Measurements from ENCODE around the gene SLC43A1.

The SLC43A1 gene

DNA sequence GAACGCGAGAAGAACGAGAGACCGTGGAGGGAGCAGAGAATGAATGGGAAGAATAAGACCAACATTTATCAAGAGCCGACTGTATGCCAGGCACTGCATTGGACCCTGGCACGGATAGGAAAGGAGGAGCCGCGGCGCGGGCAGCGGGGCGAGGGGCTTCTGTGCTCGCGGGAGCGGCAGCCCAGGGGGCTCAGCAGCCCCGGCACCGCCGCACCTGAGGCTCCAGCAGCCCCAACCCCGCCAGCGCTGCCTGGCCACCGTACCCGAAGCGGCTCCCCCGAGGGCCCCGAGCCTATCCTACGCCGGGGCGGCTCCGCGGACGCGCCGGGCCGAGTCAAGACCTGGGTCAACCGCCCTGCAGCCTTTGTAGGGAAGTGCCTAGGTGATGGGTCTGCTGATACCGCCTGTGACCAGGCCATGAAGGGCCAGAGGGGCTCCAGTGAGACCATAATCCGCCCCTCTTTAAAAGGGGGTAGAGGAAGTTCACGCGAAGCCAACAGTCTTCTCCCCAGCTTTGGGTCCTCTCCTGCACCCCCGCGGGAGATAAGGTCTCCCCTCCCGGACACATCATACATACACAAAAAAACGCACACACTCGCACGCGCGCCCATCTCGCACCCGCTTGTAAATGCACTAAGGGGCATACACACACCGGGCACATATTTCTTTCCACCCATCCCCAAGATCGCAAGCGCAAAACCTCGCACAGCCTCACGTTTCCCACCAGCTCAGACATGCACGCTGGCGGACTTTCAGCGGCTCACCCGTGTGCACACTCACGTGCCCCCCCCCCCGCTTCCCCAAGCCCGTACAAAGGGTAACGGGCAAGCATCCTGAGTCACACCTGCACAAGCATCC is 56.1 kb downstream of the SLC43A1 start:
- TF ChIP-seq SUZ12 (IDR thresholded peaks at IDR 0.05; ENCODE audit: extremely low read depth, insufficient read depth, insufficient read length) = no peak
- TF ChIP-seq ZNF274 (IDR thresholded peaks at IDR 0.05; ENCODE audit: low read depth, low read length) = no peak
- no peak for TF ChIP-seq YY1 (IDR thresholded peaks at IDR 0.05; ENCODE audit: insufficient read depth, insufficient read length)
- H3K4me3 ChIP-seq (ENCODE audit: insufficient read length, low read depth) = peak overlapping the region; percentile 75

DNA sequence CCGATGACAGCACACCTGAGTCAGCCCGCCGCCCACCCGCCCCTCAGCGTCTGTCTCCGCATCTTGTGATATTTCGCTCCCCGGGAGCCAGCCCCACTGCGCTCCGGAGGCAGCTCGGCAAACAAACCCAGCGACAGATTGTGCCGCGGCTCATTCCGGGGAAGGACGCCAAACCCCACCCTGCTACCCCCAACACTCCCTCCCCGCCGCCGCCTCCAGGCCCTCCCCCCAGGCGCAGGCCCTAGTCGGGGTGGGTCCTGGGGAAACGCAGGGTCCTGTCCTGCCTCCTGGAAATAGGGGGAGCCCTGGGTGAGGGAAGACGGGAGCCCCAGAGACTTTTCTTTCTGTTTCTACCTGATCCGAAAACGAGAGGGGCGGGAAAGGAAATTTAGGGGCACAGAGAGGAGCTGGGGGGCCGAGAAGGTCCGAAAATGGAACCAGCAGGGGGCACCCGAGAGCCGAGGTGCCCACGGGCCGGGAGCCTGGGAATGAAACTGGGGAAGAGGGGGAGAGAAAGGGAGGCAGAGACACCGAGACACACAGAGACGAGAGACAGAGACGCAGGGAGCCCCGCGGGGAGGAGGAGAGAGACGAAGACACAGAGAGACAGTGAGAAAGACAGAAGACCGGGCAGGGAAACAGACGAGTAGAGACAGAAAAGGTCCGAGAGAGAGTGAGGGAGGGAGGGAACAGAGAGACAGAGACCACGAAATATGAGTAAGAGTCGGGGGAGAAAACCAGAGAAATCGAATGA is 56.9 kb downstream of the SLC43A1 start:
- no peak for TF ChIP-seq ZNF274 (IDR thresholded peaks at IDR 0.05; ENCODE audit: low read depth, low read length)
- no peak for TF ChIP-seq SUZ12 (IDR thresholded peaks at IDR 0.05; ENCODE audit: extremely low read depth, insufficient read depth, insufficient read length)
- TF ChIP-seq YY1 (IDR thresholded peaks at IDR 0.05; ENCODE audit: insufficient read depth, insufficient read length) = no peak
- no peaks in the 10 kb centered on the region for H3K9me3 ChIP-seq (ENCODE audit: insufficient read depth, low read length)
- H3K36me3 ChIP-seq (ENCODE audit: insufficient read depth, insufficient read length, low read length) = no peaks in the 10 kb centered on the region
- H3K4me1 ChIP-seq (ENCODE audit: insufficient read depth, insufficient read length) = peaks cover 25% of the 10 kb centered on the region
- H3K4me3 ChIP-seq (ENCODE audit: insufficient read length, low read depth) = peak overlapping the region; percentile 75
- H3K9ac ChIP-seq (ENCODE audit: insufficient read length, low read depth) = peak overlapping the region; percentile 61
- DNase-seq (ENCODE audit: low read depth, low spot score) = no peak
- peaks cover 56% of the 10 kb centered on the region for H3K27me3 ChIP-seq (ENCODE audit: insufficient read depth, insufficient read length)

More for the DNA sequence above, 56.1 kb downstream of the SLC43A1 start:
- Histone ChIP-seq H3K4me1 (ENCODE audit: insufficient read depth, insufficient read length) (peaks cover 29% of the 10 kb centered on the region), H3K9me3 (ENCODE audit: insufficient read depth, low read length) (no peaks in the 10 kb centered on the region), H3K36me3 (ENCODE audit: insufficient read depth, insufficient read length, low read length) (no peaks in the 10 kb centered on the region), H3K27me3 (ENCODE audit: insufficient read depth, insufficient read length) (peaks cover 56% of the 10 kb centered on the region), H3K9ac (ENCODE audit: insufficient read length, low read depth) (peak overlapping the region; percentile 61)
- DNase-seq (ENCODE audit: low read depth, low spot score) = no peak

DNA sequence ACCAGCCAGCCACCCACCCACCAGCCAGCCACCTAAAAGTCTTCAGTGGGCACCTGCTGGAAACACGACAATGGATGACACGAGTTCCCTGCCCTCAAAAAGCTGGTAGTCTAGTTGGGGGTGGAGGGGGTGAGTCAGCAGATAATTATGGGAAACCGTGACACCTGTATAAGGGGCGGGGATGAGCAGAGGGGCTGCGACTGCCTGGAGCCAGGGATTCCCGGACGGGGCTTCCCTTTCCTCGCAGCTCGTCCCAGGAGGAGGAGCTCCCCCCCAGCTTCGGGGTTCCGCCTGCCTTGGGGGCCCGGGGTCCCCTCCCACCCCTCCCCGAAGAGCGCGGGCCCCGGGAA is 57.5 kb downstream of the SLC43A1 start:
- TF ChIP-seq ZNF274 (IDR thresholded peaks at IDR 0.05; ENCODE audit: low read depth, low read length) = no peak
- TF ChIP-seq YY1 (IDR thresholded peaks at IDR 0.05; ENCODE audit: insufficient read depth, insufficient read length) = no peak
- no peak for TF ChIP-seq SUZ12 (IDR thresholded peaks at IDR 0.05; ENCODE audit: extremely low read depth, insufficient read depth, insufficient read length)
- DNase-seq (ENCODE audit: low read depth, low spot score) = no peak
- no peaks in the 10 kb centered on the region for H3K36me3 ChIP-seq (ENCODE audit: insufficient read depth, insufficient read length, low read length)
- peaks cover 19% of the 10 kb centered on the region for H3K4me1 ChIP-seq (ENCODE audit: insufficient read depth, insufficient read length)
- H3K9ac ChIP-seq (ENCODE audit: insufficient read length, low read depth) = no peak overlapping the region
- H3K4me3 ChIP-seq (ENCODE audit: insufficient read length, low read depth) = peak overlapping the region; percentile 9
- peaks cover 59% of the 10 kb centered on the region for H3K27me3 ChIP-seq (ENCODE audit: insufficient read depth, insufficient read length)
- no peaks in the 10 kb centered on the region for H3K9me3 ChIP-seq (ENCODE audit: insufficient read depth, low read length)

DNA sequence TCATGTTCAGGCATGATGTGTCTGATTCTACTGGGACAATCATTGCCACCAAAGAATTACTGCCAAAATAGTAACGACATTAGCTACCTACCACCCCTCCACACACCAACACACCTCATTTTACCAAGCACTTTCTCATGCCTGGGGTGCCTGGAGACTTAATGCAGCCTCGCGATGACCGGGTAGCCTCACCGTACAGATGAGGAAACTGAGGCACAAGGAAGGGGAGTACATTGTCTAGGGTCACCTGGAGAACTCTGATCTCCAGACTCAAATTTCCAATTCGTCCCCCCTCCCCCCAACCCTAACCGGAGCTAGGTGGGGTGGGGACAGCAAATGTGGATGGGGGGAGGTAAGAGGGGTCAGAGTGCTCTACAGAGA is 57.9 kb downstream of the SLC43A1 start:
- TF ChIP-seq SUZ12 (IDR thresholded peaks at IDR 0.05; ENCODE audit: extremely low read depth, insufficient read depth, insufficient read length) = no peak
- no peak for TF ChIP-seq YY1 (IDR thresholded peaks at IDR 0.05; ENCODE audit: insufficient read depth, insufficient read length)
- TF ChIP-seq ZNF274 (IDR thresholded peaks at IDR 0.05; ENCODE audit: low read depth, low read length) = no peak
- Histone ChIP-seq H3K4me1 (ENCODE audit: insufficient read depth, insufficient read length) (peaks cover 15% of the 10 kb centered on the region), H3K9me3 (ENCODE audit: insufficient read depth, low read length) (no peaks in the 10 kb centered on the region), H3K27me3 (ENCODE audit: insufficient read depth, insufficient read length) (peaks cover 58% of the 10 kb centered on the region), H3K36me3 (ENCODE audit: insufficient read depth, insufficient read length, low read length) (no peaks in the 10 kb centered on the region), H3K9ac (ENCODE audit: insufficient read length, low read depth) (no peak overlapping the region), H3K4me3 (ENCODE audit: insufficient read length, low read depth) (peak overlapping the region; percentile 0)
- DNase-seq (ENCODE audit: low read depth, low spot score) = no peak

DNA sequence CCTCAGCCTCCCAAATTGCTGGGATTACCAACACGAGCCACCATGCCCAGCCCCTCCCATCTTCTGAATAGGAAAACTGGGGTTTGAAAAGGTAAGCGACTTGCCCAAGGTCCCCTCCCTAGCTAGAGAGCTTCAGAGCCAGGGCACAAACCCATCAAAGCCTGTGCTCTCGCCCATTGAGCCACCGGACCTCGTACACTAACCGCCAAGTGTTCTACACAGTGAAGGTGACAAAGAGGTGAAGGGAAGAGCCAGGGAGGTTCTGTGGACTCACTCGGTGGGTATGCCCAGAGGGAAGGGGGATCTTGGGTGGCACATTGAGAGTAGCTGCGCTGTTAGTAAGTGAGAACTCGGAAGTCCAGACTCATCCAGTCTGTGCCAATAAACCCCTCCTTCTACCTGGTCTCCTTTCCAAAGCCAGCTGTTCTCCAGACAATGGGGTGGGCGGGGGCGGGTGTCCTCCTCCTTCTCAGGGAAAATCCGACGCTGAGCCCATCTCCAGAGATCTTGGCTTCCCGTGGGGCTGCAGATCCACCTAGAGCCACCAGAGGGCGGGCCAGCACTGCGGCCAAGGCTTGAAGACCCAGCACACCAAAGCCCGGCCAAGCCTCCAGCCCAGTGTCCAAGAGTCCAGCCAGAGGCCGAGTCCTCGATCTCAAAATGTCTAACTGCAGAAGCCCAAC is 58.4 kb downstream of the SLC43A1 start:
- H3K9ac ChIP-seq (ENCODE audit: insufficient read length, low read depth) = peak overlapping the region; percentile 11
- DNase-seq (ENCODE audit: low read depth, low spot score) = peak; percentile 73
- peaks cover 53% of the 10 kb centered on the region for H3K27me3 ChIP-seq (ENCODE audit: insufficient read depth, insufficient read length)
- TF ChIP-seq SUZ12 (IDR thresholded peaks at IDR 0.05; ENCODE audit: extremely low read depth, insufficient read depth, insufficient read length) (no peak), YY1 (IDR thresholded peaks at IDR 0.05; ENCODE audit: insufficient read depth, insufficient read length) (no peak), ZNF274 (IDR thresholded peaks at IDR 0.05; ENCODE audit: low read depth, low read length) (no peak)
- peaks cover 12% of the 10 kb centered on the region for H3K4me1 ChIP-seq (ENCODE audit: insufficient read depth, insufficient read length)
- H3K9me3 ChIP-seq (ENCODE audit: insufficient read depth, low read length) = no peaks in the 10 kb centered on the region
- H3K4me3 ChIP-seq (ENCODE audit: insufficient read length, low read depth) = peak overlapping the region; percentile 0
- H3K36me3 ChIP-seq (ENCODE audit: insufficient read depth, insufficient read length, low read length) = no peaks in the 10 kb centered on the region

DNA sequence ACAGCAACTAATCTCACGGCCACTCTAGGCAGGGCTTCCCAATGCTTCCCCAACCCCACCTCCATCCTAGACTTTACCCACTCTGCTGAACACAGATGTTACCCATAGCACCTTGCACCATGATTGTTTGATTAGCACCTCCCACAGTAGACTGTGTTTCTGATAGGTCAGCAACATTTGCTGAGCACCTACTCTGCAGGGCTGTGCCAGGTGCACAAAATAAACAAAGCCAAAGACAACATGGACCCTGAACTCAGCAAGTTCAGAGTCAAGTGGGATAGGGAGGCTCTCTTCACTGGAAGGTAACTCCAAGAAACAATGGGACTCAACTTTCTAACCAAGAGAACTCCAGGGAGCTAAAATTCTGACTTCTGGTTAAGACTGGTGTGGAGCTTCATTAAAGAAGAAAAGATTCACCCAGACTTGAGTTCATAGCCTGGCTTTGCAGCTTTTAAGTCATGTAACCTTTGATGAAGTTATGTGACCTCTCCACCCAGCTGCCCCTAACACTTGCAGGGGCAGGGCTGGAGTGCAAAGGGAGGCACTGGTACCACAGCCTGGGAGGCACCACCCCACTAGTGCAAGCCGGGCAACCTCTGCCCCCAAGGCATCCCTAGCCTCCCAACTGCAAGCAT is 61.8 kb downstream of the SLC43A1 start:
- Histone ChIP-seq H3K36me3 (ENCODE audit: insufficient read depth, insufficient read length, low read length) (no peaks in the 10 kb centered on the region), H3K9ac (ENCODE audit: insufficient read length, low read depth) (no peak overlapping the region), H3K27me3 (ENCODE audit: insufficient read depth, insufficient read length) (peaks cover 35% of the 10 kb centered on the region), H3K4me1 (ENCODE audit: insufficient read depth, insufficient read length) (peaks cover 7% of the 10 kb centered on the region), H3K4me3 (ENCODE audit: insufficient read length, low read depth) (no peak overlapping the region), H3K9me3 (ENCODE audit: insufficient read depth, low read length) (no peaks in the 10 kb centered on the region)
- DNase-seq (ENCODE audit: low read depth, low spot score) = no peak
- TF ChIP-seq ZNF274 (IDR thresholded peaks at IDR 0.05; ENCODE audit: low read depth, low read length) (no peak), SUZ12 (IDR thresholded peaks at IDR 0.05; ENCODE audit: extremely low read depth, insufficient read depth, insufficient read length) (no peak), YY1 (IDR thresholded peaks at IDR 0.05; ENCODE audit: insufficient read depth, insufficient read length) (no peak)

All from NT2/D1 (cell line).